Activated CD4-positive, alpha-beta T cell treated with anti-CD3 and anti-CD28 coated beads for 1 hour (primary cell): Measurements from ENCODE around the gene CPSF4L.

Experiments
- DNase-seq: peaks from one replicate; pipeline ENCODE4 v3.0.0-alpha.2; 2020

Gene CPSF4L

DNA sequence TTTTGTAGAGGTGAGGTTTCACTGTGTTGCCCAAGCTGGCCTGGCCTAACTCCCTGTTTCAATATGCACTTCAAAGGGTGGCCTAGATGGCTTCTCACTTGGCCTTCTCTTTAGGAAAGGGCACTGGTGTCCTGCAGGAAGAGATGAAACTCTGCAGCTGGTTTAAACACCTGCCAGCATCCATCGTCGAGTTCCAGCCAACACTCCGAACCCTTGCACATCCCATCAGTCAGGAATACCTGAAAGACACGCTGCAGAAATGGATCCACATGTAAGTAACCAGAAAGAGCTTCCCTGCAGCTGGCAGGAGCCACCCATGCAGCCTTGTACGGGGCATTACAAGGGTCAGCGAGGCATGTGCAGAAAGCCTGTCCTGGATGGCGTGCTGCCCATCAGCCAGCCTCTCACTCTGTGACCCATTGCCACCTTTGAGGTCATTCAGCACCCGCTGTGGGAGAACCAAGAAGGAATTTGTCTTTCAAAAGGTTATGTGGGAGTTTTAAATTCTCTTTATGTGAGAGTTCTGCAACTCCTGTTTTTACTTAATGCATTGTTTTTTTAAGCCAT is 61.8 kb downstream of the CPSF4L start:
- DNase-seq = no peak

- DNase-seq = no peak
These were observed 62.8 kb downstream of the CPSF4L start for GRCh38 chr17:73198930-73199260.
